Measurements from ENCODE around the gene PTPRJ. TPM values are rescaled to one million over a fixed set of nuclear protein-coding genes. Genes with fewer than 3 reads are reported as not detected.

PTPRJ gene
- polyA plus RNA-seq, 3 donors = 10.0 to 36.4 (median 14.6) TPM

DNA sequence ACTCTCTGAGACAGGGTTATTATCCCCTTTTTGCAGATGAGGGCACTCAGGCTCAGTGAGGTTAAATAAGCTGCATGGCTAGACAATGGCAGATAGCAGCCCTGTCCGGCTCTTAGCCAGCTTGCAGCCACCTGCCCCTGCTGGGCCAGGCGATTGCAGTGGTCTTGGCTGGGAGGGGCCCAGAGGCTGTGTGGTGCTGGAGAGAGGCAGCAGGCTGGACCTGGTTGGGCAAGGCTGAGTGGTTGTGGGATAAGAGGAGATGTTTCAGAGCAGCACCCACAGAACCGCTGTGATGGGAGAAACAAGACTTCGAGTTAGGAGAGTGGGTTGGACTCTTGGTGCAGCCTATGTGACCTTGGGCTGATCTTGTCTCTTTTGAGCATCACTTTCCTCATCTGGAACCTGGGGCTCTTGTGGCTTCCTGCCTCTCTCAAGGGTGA, 25.5 kb downstream of the PTPRJ start:
- 74% methylated on average over 4 of the region's 4 CpGs for WGBS (ENCODE audit: insufficient coverage)
- TF ChIP-seq, protein P1, sequence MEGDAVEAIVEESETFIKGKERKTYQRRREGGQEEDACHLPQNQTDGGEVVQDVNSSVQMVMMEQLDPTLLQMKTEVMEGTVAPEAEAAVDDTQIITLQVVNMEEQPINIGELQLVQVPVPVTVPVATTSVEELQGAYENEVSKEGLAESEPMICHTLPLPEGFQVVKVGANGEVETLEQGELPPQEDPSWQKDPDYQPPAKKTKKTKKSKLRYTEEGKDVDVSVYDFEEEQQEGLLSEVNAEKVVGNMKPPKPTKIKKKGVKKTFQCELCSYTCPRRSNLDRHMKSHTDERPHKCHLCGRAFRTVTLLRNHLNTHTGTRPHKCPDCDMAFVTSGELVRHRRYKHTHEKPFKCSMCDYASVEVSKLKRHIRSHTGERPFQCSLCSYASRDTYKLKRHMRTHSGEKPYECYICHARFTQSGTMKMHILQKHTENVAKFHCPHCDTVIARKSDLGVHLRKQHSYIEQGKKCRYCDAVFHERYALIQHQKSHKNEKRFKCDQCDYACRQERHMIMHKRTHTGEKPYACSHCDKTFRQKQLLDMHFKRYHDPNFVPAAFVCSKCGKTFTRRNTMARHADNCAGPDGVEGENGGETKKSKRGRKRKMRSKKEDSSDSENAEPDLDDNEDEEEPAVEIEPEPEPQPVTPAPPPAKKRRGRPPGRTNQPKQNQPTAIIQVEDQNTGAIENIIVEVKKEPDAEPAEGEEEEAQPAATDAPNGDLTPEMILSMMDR (IDR thresholded peaks at IDR 0.05) = no peak
- peaks cover 0 to 2% (median 0%) of the 10 kb centered on the region in 7 donors for H3K9me3 Mint-ChIP-seq
- H3K4me1 Mint-ChIP-seq = peaks cover 75% of the 10 kb centered on the region
- peak overlapping the region; percentile 95 to 96 for H3K27ac ChIP-seq (ENCODE audit: low read depth in 1 of 2, low read length in 2 of 2)
- peak overlapping the region in 1 of 3 experiments; percentile 24 for H3K4me3 ChIP-seq (replicated peaks in 1 of 3; ENCODE audit: low read depth in 2 of 3, low read length in 3 of 3)
- DNase-seq = no peak
- peak overlapping the region; percentile 96 to 99 (median 97) for H3K27ac Mint-ChIP-seq
- no peaks in the 10 kb centered on the region for H3K27me3 ChIP-seq (ENCODE audit: control insufficient read depth in 2 of 2, insufficient read depth in 2 of 2, low read length in 2 of 2)
- H3K9ac ChIP-seq (ENCODE audit: insufficient read depth, low read length, poor library complexity, severe bottlenecking) = no peak overlapping the region
- H3K4me3 Mint-ChIP-seq = peak overlapping the region in 1 of 2 donors; percentile 47
- H3K36me3 ChIP-seq (replicated peaks in 1 of 2; ENCODE audit: control insufficient read depth in 1 of 2, insufficient read depth in 2 of 2, low read length in 2 of 2) = no peaks in the 10 kb centered on the region
- peaks cover 99% of the 10 kb centered on the region for H3K79me2 ChIP-seq (ENCODE audit: insufficient read depth, low read length)
- H2AFZ ChIP-seq (ENCODE audit: insufficient read depth, low read depth, low read length, poor library complexity, severe bottlenecking) = no peak overlapping the region
- peak overlapping the region; percentile 54 for H3K4me2 ChIP-seq (replicated peaks; ENCODE audit: extremely low read depth, low read length, poor library complexity, severe bottlenecking)
- peaks cover 8 to 17% of the 10 kb centered on the region in 2 donors for H3K36me3 Mint-ChIP-seq
- H3K4me1 ChIP-seq (ENCODE audit: control insufficient read depth in 1 of 2, insufficient read depth in 2 of 2, low read length in 2 of 2) = peaks cover 79 to 81% of the 10 kb centered on the region in 2 donors
- no peaks in the 10 kb centered on the region for H3K9me3 ChIP-seq (replicated peaks in 1 of 2; ENCODE audit: control insufficient read depth in 1 of 2, insufficient read depth in 1 of 2, low read length in 2 of 2)
- intact Hi-C loops (cut with micrococcal nuclease) = loop anchor here in 1 of 2 donors (2.0 kb wide), 1 partner anchor 13 kb away; no protein-coding TSS in a partner anchor
- peaks cover 83% of the 10 kb centered on the region for H4K20me1 ChIP-seq (ENCODE audit: insufficient read depth, low read length)
- H3K27me3 Mint-ChIP-seq (ENCODE audit: low read depth in 3 of 3) = peaks cover 0 to 5% (median 0%) of the 10 kb centered on the region in 3 donors

DNA sequence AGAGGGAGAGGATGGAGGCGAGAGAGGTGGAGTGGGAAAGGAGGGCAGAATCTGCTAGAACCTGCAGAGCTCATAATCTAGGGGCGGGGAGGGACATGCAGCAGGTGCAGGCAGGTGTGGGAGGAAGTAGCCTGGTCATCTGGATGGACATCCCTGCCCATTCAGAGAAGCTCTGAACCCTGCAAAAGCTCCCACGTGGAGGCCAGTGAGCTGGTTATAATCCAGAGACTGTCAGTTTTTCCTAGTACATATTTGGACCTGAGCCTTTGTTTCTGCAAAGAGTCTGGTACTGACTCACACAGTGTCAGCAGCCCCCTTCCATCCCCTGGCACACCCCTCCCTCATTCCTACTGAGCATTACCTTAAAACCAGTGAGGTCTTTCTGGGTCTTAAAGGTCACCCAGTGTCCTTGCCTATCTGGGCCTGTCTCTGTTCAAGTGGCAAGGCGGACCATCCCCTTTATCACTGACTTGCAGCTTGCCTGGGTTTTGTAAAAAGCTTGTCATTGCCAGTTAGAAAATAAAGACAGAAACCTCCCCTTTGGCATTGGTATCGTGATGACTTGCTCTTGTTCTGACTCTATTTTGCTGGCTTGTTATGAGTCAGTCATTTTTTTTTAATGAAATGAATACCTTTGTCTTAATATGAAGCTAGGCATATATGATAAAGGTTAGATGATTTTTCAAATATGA, 26.1 kb downstream of the PTPRJ start:
- peaks cover 75% of the 10 kb centered on the region for H3K4me1 Mint-ChIP-seq
- intact Hi-C loops (cut with micrococcal nuclease) = loop anchor here in 1 of 2 donors (2.0 kb wide), 1 partner anchor 14 kb away; no protein-coding TSS in a partner anchor
- peaks cover 99% of the 10 kb centered on the region for H3K79me2 ChIP-seq (ENCODE audit: insufficient read depth, low read length)
- peak overlapping the region in 1 of 2 donors; percentile 47 for H3K4me3 Mint-ChIP-seq
- H3K27me3 Mint-ChIP-seq (ENCODE audit: low read depth in 3 of 3) = peaks cover 0 to 5% (median 0%) of the 10 kb centered on the region in 3 donors
- peaks cover 79 to 81% of the 10 kb centered on the region in 2 donors for H3K4me1 ChIP-seq (ENCODE audit: control insufficient read depth in 1 of 2, insufficient read depth in 2 of 2, low read length in 2 of 2)
- peak overlapping the region in 1 of 3 experiments; percentile 24 for H3K4me3 ChIP-seq (replicated peaks in 1 of 3; ENCODE audit: low read depth in 2 of 3, low read length in 3 of 3)
- no peaks in the 10 kb centered on the region for H3K36me3 ChIP-seq (replicated peaks in 1 of 2; ENCODE audit: control insufficient read depth in 1 of 2, insufficient read depth in 2 of 2, low read length in 2 of 2)
- peaks cover 8 to 18% of the 10 kb centered on the region in 2 donors for H3K36me3 Mint-ChIP-seq
- H3K9me3 ChIP-seq (replicated peaks in 1 of 2; ENCODE audit: control insufficient read depth in 1 of 2, insufficient read depth in 1 of 2, low read length in 2 of 2) = no peaks in the 10 kb centered on the region
- H4K20me1 ChIP-seq (ENCODE audit: insufficient read depth, low read length) = peaks cover 83% of the 10 kb centered on the region
- peak overlapping the region; percentile 96 to 99 (median 97) for H3K27ac Mint-ChIP-seq
- TF ChIP-seq, protein P1 (IDR thresholded peaks at IDR 0.05) = no peak
- H3K9me3 Mint-ChIP-seq = peaks cover 0 to 2% (median 0%) of the 10 kb centered on the region in 7 donors
- H3K9ac ChIP-seq (ENCODE audit: insufficient read depth, low read length, poor library complexity, severe bottlenecking) = no peak overlapping the region
- peak overlapping the region; percentile 54 for H3K4me2 ChIP-seq (replicated peaks; ENCODE audit: extremely low read depth, low read length, poor library complexity, severe bottlenecking)
- peak in 2 of 3 donors; percentile 47 to 68 for DNase-seq
- 76% methylated on average over 3 of the region's 5 CpGs for WGBS (ENCODE audit: insufficient coverage)
- no peak overlapping the region for H2AFZ ChIP-seq (ENCODE audit: insufficient read depth, low read depth, low read length, poor library complexity, severe bottlenecking)
- peak overlapping the region; percentile 95 to 96 for H3K27ac ChIP-seq (ENCODE audit: low read depth in 1 of 2, low read length in 2 of 2)
- H3K27me3 ChIP-seq (ENCODE audit: control insufficient read depth in 2 of 2, insufficient read depth in 2 of 2, low read length in 2 of 2) = no peaks in the 10 kb centered on the region
